ENCODE data around the gene ADAMTSL3.

DNA sequence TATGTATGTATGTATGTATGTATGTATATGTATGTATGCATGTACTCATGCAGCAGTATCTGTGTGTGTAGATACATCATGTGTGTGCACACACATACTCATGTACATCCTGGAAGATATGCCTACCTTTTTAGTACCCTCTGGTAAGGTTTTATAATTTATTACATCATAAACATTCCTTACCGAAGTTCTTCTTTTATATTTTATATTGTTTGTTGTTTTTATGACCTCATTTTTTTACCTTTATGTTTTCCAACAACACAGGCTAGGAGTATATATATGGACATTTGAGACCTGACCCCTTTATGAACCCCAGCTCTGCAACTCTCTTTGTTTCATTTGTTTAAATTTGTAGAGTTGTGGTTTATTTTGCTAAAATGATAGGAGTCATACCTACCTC, 263.5 kb downstream of the ADAMTSL3 start:
- TF ChIP-seq, protein P1, sequence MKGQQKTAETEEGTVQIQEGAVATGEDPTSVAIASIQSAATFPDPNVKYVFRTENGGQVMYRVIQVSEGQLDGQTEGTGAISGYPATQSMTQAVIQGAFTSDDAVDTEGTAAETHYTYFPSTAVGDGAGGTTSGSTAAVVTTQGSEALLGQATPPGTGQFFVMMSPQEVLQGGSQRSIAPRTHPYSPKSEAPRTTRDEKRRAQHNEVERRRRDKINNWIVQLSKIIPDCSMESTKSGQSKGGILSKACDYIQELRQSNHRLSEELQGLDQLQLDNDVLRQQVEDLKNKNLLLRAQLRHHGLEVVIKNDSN (IDR thresholded peaks at IDR 0.05; ENCODE audit: borderline replicate concordance, low read depth) = no peak
- TF ChIP-seq, protein P2, sequence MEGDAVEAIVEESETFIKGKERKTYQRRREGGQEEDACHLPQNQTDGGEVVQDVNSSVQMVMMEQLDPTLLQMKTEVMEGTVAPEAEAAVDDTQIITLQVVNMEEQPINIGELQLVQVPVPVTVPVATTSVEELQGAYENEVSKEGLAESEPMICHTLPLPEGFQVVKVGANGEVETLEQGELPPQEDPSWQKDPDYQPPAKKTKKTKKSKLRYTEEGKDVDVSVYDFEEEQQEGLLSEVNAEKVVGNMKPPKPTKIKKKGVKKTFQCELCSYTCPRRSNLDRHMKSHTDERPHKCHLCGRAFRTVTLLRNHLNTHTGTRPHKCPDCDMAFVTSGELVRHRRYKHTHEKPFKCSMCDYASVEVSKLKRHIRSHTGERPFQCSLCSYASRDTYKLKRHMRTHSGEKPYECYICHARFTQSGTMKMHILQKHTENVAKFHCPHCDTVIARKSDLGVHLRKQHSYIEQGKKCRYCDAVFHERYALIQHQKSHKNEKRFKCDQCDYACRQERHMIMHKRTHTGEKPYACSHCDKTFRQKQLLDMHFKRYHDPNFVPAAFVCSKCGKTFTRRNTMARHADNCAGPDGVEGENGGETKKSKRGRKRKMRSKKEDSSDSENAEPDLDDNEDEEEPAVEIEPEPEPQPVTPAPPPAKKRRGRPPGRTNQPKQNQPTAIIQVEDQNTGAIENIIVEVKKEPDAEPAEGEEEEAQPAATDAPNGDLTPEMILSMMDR (IDR thresholded peaks at IDR 0.05) = no peak
- TF ChIP-seq, protein P3, sequence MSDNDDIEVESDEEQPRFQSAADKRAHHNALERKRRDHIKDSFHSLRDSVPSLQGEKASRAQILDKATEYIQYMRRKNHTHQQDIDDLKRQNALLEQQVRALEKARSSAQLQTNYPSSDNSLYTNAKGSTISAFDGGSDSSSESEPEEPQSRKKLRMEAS (IDR thresholded peaks at IDR 0.05; ENCODE audit: low read depth) = no peak
- TF ChIP-seq, protein P4, sequence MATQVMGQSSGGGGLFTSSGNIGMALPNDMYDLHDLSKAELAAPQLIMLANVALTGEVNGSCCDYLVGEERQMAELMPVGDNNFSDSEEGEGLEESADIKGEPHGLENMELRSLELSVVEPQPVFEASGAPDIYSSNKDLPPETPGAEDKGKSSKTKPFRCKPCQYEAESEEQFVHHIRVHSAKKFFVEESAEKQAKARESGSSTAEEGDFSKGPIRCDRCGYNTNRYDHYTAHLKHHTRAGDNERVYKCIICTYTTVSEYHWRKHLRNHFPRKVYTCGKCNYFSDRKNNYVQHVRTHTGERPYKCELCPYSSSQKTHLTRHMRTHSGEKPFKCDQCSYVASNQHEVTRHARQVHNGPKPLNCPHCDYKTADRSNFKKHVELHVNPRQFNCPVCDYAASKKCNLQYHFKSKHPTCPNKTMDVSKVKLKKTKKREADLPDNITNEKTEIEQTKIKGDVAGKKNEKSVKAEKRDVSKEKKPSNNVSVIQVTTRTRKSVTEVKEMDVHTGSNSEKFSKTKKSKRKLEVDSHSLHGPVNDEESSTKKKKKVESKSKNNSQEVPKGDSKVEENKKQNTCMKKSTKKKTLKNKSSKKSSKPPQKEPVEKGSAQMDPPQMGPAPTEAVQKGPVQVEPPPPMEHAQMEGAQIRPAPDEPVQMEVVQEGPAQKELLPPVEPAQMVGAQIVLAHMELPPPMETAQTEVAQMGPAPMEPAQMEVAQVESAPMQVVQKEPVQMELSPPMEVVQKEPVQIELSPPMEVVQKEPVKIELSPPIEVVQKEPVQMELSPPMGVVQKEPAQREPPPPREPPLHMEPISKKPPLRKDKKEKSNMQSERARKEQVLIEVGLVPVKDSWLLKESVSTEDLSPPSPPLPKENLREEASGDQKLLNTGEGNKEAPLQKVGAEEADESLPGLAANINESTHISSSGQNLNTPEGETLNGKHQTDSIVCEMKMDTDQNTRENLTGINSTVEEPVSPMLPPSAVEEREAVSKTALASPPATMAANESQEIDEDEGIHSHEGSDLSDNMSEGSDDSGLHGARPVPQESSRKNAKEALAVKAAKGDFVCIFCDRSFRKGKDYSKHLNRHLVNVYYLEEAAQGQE (IDR thresholded peaks at IDR 0.05; ENCODE audit: low read depth, low read length) = no peak
- no peak for TF ChIP-seq FOXJ3 (CRISPR knock-in tag; IDR thresholded peaks at IDR 0.05)
- no peak for TF ChIP-seq YY1 (IDR thresholded peaks at IDR 0.05; ENCODE audit: low read depth)
- TF ChIP-seq EZH2phosphoT487 (IDR thresholded peaks at IDR 0.05; ENCODE audit: borderline replicate concordance, low read depth) = no peak
- no peak for TF ChIP-seq SMC3 (IDR thresholded peaks at IDR 0.05; ENCODE audit: low read depth, low read length)

Data from SK-N-SH (cell line).